GM19324 (cell line): ENCODE measurements around the gene RGS14.
"Not testable (repeated sequence)": the region's sequence is repeated elsewhere in the genome, so short reads cannot be mapped to it uniquely, and the experiment has no call there.

ENCODE experiments used
- ATAC-seq: cut with Tn5 transposase; IDR thresholded peaks from one replicate; pipeline ENCODE4 v1.9.1; 2021; ENCODE audit warnings: mild to moderate bottlenecking, moderate library complexity; ENCODE audit not compliant: unreplicated experiment, low FRiP score

Gene RGS14

GRCh38 chr5:177375516-177375915 is 17.8 kb downstream of the RGS14 start:
- not testable (repeated sequence) for ATAC-seq

DNA sequence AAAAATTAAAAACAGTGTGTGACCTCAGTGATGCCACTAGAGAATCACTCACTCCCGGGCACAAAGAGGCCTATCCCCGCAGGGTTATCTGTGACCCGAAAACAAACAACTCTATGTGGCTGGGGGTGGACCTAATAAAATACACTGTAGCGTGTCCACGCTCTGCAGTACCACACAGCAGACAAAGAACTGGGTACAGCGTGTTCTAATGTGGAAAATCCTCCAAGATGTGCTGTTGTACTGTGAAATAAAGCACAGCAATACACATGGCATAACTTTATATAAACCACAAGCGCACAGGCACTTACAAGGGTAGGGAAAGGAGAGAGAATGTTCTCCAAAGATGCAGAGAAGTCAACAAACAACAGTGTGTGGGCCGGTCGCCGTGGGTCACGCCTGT is 18.4 kb downstream of the RGS14 start:
- no peak for ATAC-seq

DNA sequence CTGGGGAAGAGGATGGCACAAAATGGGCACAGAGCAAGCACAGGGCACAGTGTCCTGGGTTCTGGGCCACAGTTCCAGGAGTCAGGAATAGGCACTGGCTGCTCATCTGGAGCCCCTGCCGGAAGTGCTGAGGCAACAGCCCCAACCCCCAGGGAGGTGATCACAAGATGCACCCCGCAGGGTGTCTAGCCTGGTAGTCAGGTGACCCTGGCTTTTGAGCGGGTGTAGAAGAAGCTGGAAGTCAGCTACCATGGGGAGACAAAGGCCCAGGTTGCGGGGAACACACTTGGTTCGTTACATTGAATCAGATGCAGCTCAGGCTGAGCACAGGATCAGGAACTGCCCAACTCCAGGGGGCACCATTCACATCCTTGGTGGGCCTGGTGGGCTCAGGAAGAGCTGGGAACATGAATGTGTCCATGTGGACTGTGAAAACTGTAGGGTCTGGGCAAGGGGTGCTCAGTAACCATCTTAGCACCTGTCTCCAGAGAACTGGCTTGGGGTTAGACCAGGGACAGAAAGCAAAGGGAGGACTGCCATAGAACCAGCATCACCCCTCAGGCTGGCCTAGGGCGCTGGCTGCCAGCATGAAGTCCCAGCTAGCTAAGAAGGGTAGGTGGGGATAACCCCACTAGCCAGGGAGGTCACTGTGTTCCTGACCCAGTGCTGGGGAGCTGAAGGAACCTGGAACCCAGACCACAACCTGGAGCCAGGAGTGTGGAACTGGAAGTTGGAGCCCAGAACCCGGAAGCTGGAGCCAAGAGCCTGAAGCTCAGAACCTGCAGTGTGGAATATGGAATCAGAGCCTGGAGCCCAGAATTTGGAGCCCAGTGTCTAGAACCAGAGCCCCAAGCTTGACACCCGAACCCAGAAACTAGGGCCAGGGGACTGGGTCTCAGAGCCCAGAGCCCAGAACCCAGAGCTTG is 20.4 kb downstream of the RGS14 start:
- ATAC-seq = no peak

DNA sequence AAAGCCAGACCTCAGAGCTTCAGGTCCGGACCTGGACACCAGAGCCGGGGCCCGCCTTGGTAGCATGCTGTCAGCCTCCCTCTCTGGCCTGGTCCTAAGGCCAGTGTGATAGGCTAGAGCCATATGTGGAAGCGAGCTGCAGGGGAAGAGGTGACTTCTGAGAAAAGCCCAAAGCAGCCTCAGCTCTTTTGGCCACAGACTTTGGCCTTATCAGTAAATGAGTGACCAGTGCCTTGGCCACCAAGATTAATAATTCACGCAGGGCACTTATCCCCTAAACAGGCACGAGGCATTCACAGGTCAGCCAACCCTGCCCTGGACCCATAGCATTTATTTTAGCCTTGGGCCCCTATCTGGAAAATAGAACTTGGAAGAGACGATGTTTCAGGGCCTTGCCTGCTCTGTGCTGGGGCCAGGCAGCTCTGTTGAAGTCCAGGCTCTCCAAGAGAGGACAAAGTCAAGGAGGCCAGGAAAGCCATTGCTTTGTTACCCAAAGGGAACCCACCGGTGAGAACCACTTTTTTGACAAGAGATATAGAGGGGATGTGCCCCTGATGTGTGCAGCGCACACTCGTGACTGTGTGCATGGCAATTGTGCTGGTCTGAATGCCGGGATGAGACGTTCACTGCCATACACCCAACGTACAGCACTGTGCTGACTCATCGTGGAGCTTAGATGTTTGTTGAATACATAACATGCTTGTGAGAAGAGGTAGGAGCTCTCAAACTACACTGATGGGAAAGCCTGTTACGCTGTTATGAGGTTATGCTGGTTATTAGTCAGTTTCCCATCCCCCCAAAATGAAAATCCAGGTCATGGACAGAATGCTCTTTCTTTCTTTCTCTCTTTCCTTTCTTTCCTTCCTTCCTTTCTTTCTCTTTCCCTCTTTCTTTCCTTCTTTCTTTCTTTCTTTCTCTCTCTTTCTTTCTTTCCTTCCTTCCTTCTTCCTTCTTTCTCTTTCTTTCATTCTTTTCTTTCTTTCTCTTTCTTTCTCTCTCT is 21.5 kb downstream of the RGS14 start:
- ATAC-seq = no peak

GRCh38 chr5:177380805-177381126 is 23.0 kb downstream of the RGS14 start:
- no peak for ATAC-seq

DNA sequence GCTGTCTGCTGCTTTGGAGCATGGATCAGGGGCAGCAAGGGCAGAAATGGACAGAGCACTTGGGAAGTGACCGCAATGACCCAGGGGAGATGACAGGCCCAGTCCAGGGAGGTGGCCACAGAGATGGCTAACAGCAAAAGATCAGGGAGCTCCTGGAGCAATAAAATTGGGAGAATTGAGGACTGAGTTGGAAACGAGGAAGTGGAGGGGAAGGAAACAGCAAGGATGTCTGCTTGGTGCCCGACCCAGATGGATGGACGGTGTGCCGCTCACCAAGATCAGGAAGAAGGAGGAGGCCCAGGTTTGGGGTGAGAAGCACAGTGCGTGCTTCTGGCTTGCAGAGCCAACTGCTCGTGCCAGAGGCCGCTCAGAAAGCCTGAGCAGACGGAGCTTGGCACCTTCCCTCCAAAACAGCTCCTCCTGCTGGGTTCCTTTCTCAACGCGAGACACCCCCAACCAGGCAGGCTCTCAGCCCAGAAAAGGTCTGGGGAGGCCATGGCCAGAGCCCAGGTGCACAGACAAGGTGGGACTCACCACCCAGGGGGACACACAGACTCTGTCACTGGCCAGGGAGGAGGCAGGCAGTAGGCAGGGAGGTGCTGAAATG is 24.8 kb downstream of the RGS14 start:
- no peak for ATAC-seq

DNA sequence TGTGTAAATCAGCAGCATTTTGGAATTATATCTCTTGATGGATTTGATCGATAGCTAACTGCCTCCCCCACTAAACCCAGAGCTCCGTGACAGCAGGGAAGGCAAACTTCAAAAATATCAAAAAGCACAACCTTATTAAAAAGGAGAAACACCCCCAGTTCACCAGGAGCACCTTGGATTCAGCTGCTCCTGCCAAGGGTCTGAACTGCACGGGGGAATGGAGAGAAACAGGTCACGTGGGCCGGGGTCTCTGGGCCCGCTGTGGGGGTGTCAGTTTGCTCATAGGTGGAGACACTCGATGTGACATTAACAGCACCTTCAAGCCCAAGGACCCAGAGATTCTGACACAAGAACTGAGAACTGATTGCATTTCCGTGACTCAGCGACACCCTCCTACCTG is 25.5 kb downstream of the RGS14 start:
- ATAC-seq = no peak

GRCh38 chr5:177384134-177384533 is 26.4 kb downstream of the RGS14 start, which contains the start of gene SLC34A1:
TSS of gene SLC34A1 (plus strand) at chr5:177384434. CDS start at chr5:177385742, 1,308 bp downstream.
- ATAC-seq = no peak

DNA sequence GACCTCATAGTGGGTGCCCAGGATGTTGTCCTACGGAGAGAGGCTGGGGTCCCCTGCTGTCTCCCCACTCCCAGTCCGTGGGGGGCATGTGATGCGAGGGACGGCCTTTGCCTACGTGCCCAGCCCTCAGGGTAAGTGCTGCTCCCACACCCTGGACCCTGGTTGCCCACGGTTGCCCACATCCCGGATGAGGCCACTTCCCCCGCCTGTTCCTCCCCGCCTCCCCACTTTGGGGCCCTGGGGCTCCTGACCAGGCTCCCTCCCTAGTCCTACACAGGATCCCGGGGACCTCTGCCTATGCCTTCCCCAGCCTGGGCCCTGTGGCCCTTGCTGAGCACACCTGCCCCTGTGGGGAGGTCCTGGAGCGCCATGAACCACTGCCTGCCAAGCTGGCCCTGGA is 28.0 kb downstream of the RGS14 start:
- no peak for ATAC-seq

DNA sequence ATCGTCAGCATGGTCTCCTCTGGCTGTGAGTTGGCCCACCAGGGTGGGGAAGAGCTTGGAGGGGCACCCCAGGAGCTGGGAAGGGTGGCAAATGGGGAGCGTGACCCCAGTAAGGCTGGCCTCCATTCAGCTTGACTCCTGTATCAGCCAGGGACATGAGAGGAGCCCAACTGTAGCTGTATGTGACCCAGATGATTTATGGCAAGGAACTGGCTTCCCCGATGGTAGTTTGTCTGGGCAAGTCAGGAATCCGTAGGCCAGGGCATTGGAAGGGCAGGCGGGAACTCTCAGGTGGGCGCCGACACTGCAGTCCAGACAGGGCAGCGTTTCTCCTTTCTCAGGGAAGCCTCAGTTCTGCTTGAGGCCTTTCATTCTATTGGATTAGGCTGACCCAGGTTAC is 28.8 kb downstream of the RGS14 start:
- ATAC-seq = no peak

- ATAC-seq = no peak
Observed at GRCh38 chr5:177387405-177387804, 29.7 kb downstream of the RGS14 start.

- ATAC-seq = no peak
Observed at GRCh38 chr5:177388521-177389052, 30.9 kb downstream of the RGS14 start.

GRCh38 chr5:177389241-177390169 is 31.8 kb downstream of the RGS14 start:
- ATAC-seq = peak; percentile 50

DNA sequence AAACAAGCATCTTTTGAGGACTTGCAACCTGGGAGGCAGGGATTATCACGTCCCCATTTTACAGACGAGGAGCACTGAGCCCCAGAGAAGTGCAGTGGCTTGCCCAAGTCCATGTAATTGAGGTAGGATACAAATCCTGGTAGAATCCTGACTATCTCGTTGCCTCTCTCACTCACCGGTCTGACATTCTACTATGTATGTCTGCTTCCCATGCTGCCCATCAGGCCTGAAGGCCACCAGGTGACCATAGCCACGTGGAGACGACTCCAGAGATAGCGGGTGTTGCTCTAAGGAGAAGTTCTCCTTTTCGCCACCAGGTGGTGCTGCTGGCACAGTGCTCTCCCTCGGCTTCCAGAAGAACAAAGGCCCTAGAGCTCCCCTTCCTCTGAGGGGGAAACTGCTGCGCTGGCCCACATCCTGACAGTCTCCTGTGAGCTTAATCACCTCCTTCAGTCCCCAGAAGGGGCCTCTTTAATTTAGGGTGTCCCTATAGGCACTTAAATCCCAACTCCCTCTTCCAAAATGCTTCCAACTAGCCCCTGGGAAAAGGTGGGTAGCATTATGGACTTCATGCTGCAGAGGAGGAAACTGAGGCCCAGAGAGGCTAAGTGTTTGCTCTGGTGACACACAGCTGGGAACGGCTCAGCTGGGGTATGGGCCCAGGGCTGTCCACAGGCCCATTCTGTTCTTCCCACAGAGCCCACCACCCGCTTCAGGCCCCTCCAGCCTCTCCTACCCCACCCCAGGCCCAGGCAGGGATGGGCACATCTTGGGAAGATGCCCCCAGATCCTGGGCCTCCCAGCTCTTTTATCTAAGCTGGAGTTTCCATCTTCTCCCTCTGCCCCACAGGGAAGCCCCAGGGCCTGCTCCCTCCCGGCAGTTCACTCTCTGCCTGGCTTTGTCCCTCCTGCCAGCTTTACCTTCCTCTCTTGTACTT is 32.9 kb downstream of the RGS14 start:
- ATAC-seq = no peak

DNA sequence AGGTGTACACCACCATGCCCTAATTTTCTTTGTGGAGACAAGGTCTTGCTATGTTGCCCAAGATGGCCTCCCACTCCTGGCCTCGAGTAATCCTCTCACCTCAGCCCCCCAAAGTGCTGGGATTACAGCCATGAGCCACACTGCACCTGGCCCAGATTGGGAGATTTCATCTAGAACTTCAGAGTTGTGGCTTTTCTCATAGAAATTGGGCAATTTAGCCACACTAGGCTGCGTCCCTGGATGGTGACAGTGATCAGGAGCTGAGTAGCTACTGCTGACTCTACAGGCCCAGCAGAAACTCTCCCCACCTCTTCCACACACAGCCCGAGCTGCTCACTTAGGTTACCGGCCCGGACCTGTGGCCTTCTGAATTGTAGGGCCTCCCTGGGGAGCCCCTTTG is 35.0 kb downstream of the RGS14 start:
- no peak for ATAC-seq

DNA sequence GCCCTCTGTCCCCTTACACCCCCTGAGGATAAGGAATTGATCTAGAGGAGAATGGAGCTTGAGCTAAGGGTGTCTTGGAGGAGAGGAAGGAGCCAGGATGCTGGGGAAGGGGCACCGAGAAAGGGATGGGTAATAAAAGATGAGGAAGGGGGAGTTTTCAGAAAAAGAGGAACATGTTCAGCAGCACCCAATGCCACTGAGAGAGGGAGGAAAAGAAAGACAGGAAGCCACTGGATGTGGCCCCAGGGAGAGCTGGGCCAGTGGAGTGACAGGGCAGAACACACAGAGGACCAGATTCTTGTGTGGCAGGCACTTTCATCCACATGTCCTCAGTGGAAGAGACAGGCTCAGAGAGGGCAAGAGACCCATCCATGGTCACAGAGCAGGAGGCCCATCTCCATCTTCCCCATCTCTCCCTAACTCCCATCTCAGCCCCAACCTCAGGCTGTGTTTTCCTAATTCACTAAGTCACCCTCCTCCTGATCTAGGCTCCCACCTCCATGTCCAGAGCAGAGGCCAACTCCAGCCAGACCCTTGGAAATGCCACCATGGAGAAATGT is 35.6 kb downstream of the RGS14 start:
- ATAC-seq = no peak

DNA sequence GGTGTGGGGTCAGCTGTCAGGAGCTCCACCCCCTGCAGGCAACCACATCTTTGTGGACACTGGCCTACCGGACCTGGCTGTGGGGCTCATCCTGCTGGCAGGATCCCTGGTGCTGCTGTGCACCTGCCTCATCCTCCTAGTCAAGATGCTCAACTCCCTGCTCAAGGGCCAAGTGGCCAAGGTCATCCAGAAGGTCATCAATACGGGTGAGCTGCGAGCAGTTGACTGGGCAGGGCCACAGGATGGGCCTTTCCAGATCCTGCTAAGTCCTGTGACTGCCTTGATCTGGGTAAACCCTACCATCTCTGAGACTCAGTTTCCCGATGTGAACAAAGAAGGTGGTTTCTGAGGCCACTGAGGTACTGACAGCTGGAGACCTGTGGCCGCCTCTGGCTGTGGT is 36.3 kb downstream of the RGS14 start:
- no peak for ATAC-seq

DNA sequence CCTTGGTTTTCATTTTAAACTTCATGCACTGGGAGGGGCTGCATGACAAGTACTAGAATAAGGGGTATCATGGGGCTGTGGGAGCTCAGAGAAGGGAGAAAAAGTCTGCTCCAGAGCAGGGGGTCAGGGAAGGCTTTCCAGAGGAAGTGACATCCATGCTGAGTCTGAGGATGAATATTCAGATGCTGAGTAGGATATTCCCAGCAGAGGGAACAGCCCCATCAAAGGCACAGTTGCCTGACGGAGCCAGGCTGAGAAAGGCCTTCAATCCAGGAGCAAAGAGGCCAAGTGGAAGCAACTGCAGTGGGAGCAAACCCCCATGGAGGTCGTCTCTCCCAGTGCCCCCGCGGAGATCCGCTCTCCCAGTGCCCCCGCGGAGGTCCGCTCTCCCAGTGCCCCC is 38.4 kb downstream of the RGS14 start:
- no peak for ATAC-seq
